Natural killer cell (primary cell): ENCODE results near the gene CDH13. TPM values are rescaled to one million over a fixed set of nuclear protein-coding genes. Genes with fewer than 3 reads are reported as not detected.

Experiments used
- ATAC-seq, 3 donors: fragments of 150-1000 bp in 2 of 3; fragments of 200-7000 bp in 1 of 3; cut with Tn5 transposase; 1 replicate in 1 of 3; 2 replicates in 2 of 3; pipeline ENCODE4 v1.10.0; 2021; ENCODE audit warnings: mild to moderate bottlenecking in 2 of 3, moderate library complexity in 2 of 3
- DNase-seq, 2 donors: peaks; one replicate each; pipeline versions ENCODE4 v3.0.0 to v3.0.0-alpha.2; 2013 to 2021; ENCODE audit warnings: mixed read lengths in 1 of 2
- H3K27ac ChIP-seq: one replicate; pipeline ENCODE4 v1.5.1; 2013; ENCODE audit warnings: mild to moderate bottlenecking, low read length
- H3K27me3 ChIP-seq: one replicate; pipeline ENCODE4 v1.6.1; 2013; ENCODE audit warnings: low read length; ENCODE audit not compliant: control insufficient read depth, insufficient read depth
- H3K36me3 ChIP-seq: one replicate; pipeline ENCODE4 v1.6.1; 2013; ENCODE audit warnings: low read length; ENCODE audit not compliant: control insufficient read depth, insufficient read depth
- H3K4me1 ChIP-seq: one replicate; pipeline ENCODE4 v1.6.1; 2013; ENCODE audit warnings: low read length; ENCODE audit not compliant: control insufficient read depth, insufficient read depth
- H3K4me3 ChIP-seq: one replicate; pipeline ENCODE4 v1.5.1; 2013; ENCODE audit warnings: low read length
- H3K9me3 ChIP-seq: one replicate; pipeline ENCODE4 v1.6.1; 2013; ENCODE audit warnings: low read length; ENCODE audit not compliant: control insufficient read depth, insufficient read depth
- H3K27ac Mint-ChIP-seq, 2 donors: one replicate each; pipeline ENCODE4 v1.8.0; 2022; ENCODE audit warnings: mild to moderate bottlenecking in 2 of 2, mixed read lengths in 2 of 2, moderate library complexity in 1 of 2
- H3K27me3 Mint-ChIP-seq, 2 donors: one replicate each; pipeline ENCODE4 v1.8.0; 2022; ENCODE audit warnings: low read depth in 2 of 2, mixed read lengths in 2 of 2
- H3K36me3 Mint-ChIP-seq: one replicate; pipeline ENCODE4 v1.8.0; 2022; ENCODE audit warnings: mixed read lengths
- H3K4me1 Mint-ChIP-seq, 2 donors: one replicate each; pipeline ENCODE4 v1.8.0; 2022; ENCODE audit warnings: mixed read lengths in 2 of 2
- H3K4me3 Mint-ChIP-seq: one replicate; pipeline ENCODE4 v1.8.0; 2022; ENCODE audit warnings: mild to moderate bottlenecking, moderate library complexity, mixed read lengths
- H3K9me3 Mint-ChIP-seq, 2 donors: one replicate each; pipeline ENCODE4 v1.8.0; 2022; ENCODE audit warnings: mixed read lengths in 2 of 2
- WGBS: methylation state at CpG from one replicate; pipeline ENCODE4 v1.1.7; 2013; ENCODE audit warnings: missing lambda C conversion rate; ENCODE audit not compliant: insufficient coverage; 5-methylcytosine and 5-hydroxymethylcytosine counted together
- intact Hi-C: fragments of 100-400 bp; cut with micrococcal nuclease; formaldehyde crosslinking; loops from one replicate; pipeline ENCODE4 v1.14.2; 2022
- total RNA-seq, 4 donors: library from RNA; stranded (reverse); fragments of 120-200 nt in 1 of 4; gene quantifications; one replicate each; pipeline versions ENCODE4 v1.2.3 to v1.2.4, GENCODE V29; 2013 to 2022
- TF ChIP-seq, protein P1 (sequence below): fragments of 200-600 bp; IDR thresholded peaks from one replicate; pipeline ENCODE4 v1.8.0; 2022; ENCODE audit warnings: antibody characterized with exemption

CDH13 gene
- total RNA-seq, 3 donors from 2014 or later (not counting 1 experiment from before 2014, with no cell fraction given): not detected

GRCh38 chr16:82756283-82756599, 129.5 kb downstream of the CDH13 start:
- Mint-ChIP-seq H3K9me3 (peaks cover 0 to 2% of the 10 kb centered on the region in 2 donors), H3K36me3 (no peaks in the 10 kb centered on the region), H3K4me1 (peaks cover 12 to 22% of the 10 kb centered on the region in 2 donors), H3K27ac (no peak overlapping the region), H3K27me3 (peaks cover 0 to 9% of the 10 kb centered on the region in 2 donors), H3K4me3 (no peak overlapping the region)
- TF ChIP-seq, protein P1, sequence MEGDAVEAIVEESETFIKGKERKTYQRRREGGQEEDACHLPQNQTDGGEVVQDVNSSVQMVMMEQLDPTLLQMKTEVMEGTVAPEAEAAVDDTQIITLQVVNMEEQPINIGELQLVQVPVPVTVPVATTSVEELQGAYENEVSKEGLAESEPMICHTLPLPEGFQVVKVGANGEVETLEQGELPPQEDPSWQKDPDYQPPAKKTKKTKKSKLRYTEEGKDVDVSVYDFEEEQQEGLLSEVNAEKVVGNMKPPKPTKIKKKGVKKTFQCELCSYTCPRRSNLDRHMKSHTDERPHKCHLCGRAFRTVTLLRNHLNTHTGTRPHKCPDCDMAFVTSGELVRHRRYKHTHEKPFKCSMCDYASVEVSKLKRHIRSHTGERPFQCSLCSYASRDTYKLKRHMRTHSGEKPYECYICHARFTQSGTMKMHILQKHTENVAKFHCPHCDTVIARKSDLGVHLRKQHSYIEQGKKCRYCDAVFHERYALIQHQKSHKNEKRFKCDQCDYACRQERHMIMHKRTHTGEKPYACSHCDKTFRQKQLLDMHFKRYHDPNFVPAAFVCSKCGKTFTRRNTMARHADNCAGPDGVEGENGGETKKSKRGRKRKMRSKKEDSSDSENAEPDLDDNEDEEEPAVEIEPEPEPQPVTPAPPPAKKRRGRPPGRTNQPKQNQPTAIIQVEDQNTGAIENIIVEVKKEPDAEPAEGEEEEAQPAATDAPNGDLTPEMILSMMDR: no peak
- Histone ChIP-seq H3K27ac (no peak overlapping the region), H3K9me3 (no peaks in the 10 kb centered on the region), H3K4me3 (no peak overlapping the region), H3K4me1 (no peaks in the 10 kb centered on the region), H3K27me3 (no peaks in the 10 kb centered on the region), H3K36me3 (no peaks in the 10 kb centered on the region)
- DNase-seq (no peak), ATAC-seq (no peak)
- intact Hi-C loops: loop anchor here (10.0 kb wide), 1 partner anchor 309 kb away; no protein-coding TSS in a partner anchor
- 22% methylated on average over 3 of the region's 3 CpGs for WGBS

GRCh38 chr16:82758406-82758805, 131.6 kb downstream of the CDH13 start:
- no peaks in the 10 kb centered on the region for H3K36me3 ChIP-seq
- H3K4me3 Mint-ChIP-seq: no peak overlapping the region
- TF ChIP-seq, protein P1: no peak
- DNase-seq (no peak), ATAC-seq (no peak)
- H3K4me1 Mint-ChIP-seq: peaks cover 27 to 41% of the 10 kb centered on the region in 2 donors
- 96% methylated on average over 4 of the region's 4 CpGs for WGBS
- H3K9me3 Mint-ChIP-seq: peaks cover 0 to 2% of the 10 kb centered on the region in 2 donors
- no peaks in the 10 kb centered on the region for H3K27me3 ChIP-seq
- intact Hi-C loops: loop anchor here (10.0 kb wide), 1 partner anchor 306 kb away; no protein-coding TSS in a partner anchor
- H3K4me1 ChIP-seq: peaks cover 3% of the 10 kb centered on the region
- H3K27ac ChIP-seq: no peak overlapping the region
- H3K27me3 Mint-ChIP-seq: peaks cover 0 to 9% of the 10 kb centered on the region in 2 donors
- no peak overlapping the region for H3K4me3 ChIP-seq
- H3K27ac Mint-ChIP-seq: no peak overlapping the region
- H3K36me3 Mint-ChIP-seq: no peaks in the 10 kb centered on the region
- no peaks in the 10 kb centered on the region for H3K9me3 ChIP-seq

DNA sequence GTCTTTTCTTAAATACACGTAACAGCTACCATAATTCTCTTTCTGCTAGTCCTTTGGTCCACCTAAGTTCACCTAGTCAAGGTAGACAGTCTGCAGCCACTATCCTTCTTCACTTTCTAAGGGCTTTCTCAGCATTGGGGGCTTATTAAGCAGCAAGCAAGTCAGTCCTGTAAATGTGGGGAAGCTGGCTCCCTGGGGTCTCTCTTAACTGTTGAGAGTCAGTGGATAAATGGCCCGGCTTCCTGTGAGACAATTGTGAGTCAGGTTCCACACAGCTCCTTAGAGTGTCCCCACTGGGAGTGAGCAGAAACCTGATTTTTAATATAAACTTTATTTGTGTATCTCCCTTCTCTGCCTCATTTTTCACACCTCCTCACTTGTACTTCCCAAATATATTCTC, 132.1 kb downstream of the CDH13 start:
- no peak for ATAC-seq
- Mint-ChIP-seq H3K27ac (no peak overlapping the region), H3K36me3 (no peaks in the 10 kb centered on the region), H3K4me1 (peaks cover 27 to 41% of the 10 kb centered on the region in 2 donors), H3K27me3 (peaks cover 0 to 9% of the 10 kb centered on the region in 2 donors), H3K9me3 (peaks cover 0 to 2% of the 10 kb centered on the region in 2 donors), H3K4me3 (no peak overlapping the region)
- intact Hi-C loops: loop anchor here (10.0 kb wide), 1 partner anchor 306 kb away; no protein-coding TSS in a partner anchor
- no peaks in the 10 kb centered on the region for H3K36me3 ChIP-seq
- H3K4me1 ChIP-seq: peaks cover 3% of the 10 kb centered on the region
- WGBS: 93% methylated on average over 2 of the region's 2 CpGs
- no peak overlapping the region for H3K4me3 ChIP-seq
- no peaks in the 10 kb centered on the region for H3K9me3 ChIP-seq
- TF ChIP-seq, protein P1: no peak
- no peak overlapping the region for H3K27ac ChIP-seq
- no peak for DNase-seq
- no peaks in the 10 kb centered on the region for H3K27me3 ChIP-seq

GRCh38 chr16:82761236-82761635, 134.5 kb downstream of the CDH13 start:
- intact Hi-C loops: no loop called here
- peaks cover 0 to 14% of the 10 kb centered on the region in 2 donors for H3K27me3 Mint-ChIP-seq
- no peaks in the 10 kb centered on the region for H3K36me3 Mint-ChIP-seq
- H3K9me3 ChIP-seq: no peaks in the 10 kb centered on the region
- H3K4me3 Mint-ChIP-seq: no peak overlapping the region
- TF ChIP-seq, protein P1: no peak
- H3K9me3 Mint-ChIP-seq: peaks cover 0 to 2% of the 10 kb centered on the region in 2 donors
- no peak overlapping the region for H3K4me3 ChIP-seq
- H3K36me3 ChIP-seq: no peaks in the 10 kb centered on the region
- H3K27ac ChIP-seq: no peak overlapping the region
- no peak for ATAC-seq
- no peaks in the 10 kb centered on the region for H3K27me3 ChIP-seq
- peaks cover 20 to 33% of the 10 kb centered on the region in 2 donors for H3K4me1 Mint-ChIP-seq
- H3K4me1 ChIP-seq: peaks cover 3% of the 10 kb centered on the region
- WGBS: 96% methylated on average over 4 of the region's 4 CpGs
- no peak for DNase-seq
- no peak overlapping the region for H3K27ac Mint-ChIP-seq
